Transverse colon (tissue), 4 donors: Measurements from ENCODE around the gene CYP4B1. TPM values are rescaled to one million over a fixed set of nuclear protein-coding genes. Genes with fewer than 3 reads are reported as not detected.
"Not testable (repeated sequence)": the region's sequence is repeated elsewhere in the genome, so short reads cannot be mapped to it uniquely, and the experiment has no call there.

Experiments used
- DNase-seq: peaks from one replicate; pipeline ENCODE4 v3.0.0-alpha.2; 2019
- H3K27ac ChIP-seq, 4 donors: fragments of 200-600 bp; sonication (generic); 2 replicates each; pipeline ENCODE4 v1.5.1; 2016 to 2018; ENCODE audit warnings: inconsistent platforms in 4 of 4
- H3K27me3 ChIP-seq: fragments of 200-600 bp; sonication (generic); 2 replicates; pipeline ENCODE4 v1.5.1; 2017; ENCODE audit warnings: inconsistent platforms
- H3K36me3 ChIP-seq, 4 donors: fragments of 200-600 bp; sonication (generic); 2 replicates each; pipeline ENCODE4 v1.5.1; 2017 to 2019; ENCODE audit warnings: inconsistent platforms in 4 of 4
- H3K4me1 ChIP-seq, 4 donors: fragments of 200-600 bp; sonication (generic); 2 replicates each; pipeline ENCODE4 v1.5.1; 2017 to 2020; ENCODE audit warnings: inconsistent platforms in 4 of 4
- H3K4me3 ChIP-seq, 4 donors: fragments of 200-600 bp; sonication (generic); 1 replicate in 1 of 4; 2 replicates in 3 of 4; pipeline versions ENCODE4 v1.5.1 to v1.6.1; 2017 to 2019; ENCODE audit warnings: inconsistent platforms in 4 of 4
- H3K9me3 ChIP-seq, 2 donors: fragments of 200-600 bp; sonication (generic); 2 replicates each; pipeline ENCODE4 v1.5.1; 2017 to 2019; ENCODE audit warnings: inconsistent platforms in 2 of 2
- CTCF ChIP-seq, 5 experiments: fragments of 200-600 bp in 3 of 5; fragments of 450-650 bp in 2 of 5; sonication (generic) in 3 of 5; IDR thresholded peaks; 1 replicate in 2 of 5; 2 replicates in 3 of 5; pipeline ENCODE4 v1.5.1; 2016 to 2017; ENCODE audit warnings: antibody characterized with exemption in 5 of 5, inconsistent platforms in 3 of 5, mild to moderate bottlenecking in 2 of 5, moderate library complexity in 1 of 5
- EP300 ChIP-seq: sonication (generic); formaldehyde crosslinking; IDR thresholded peaks from one replicate; pipeline ENCODE4 v1.6.1; 2017; ENCODE audit warnings: antibody characterized with exemption, low read depth
- POLR2A ChIP-seq: fragments of 450-650 bp; IDR thresholded peaks from one replicate; pipeline ENCODE4 v1.6.1; 2016; ENCODE audit warnings: antibody characterized with exemption, mild to moderate bottlenecking, moderate library complexity
- POLR2AphosphoS5 ChIP-seq, 3 donors: sonication (generic); formaldehyde crosslinking; IDR thresholded peaks; one replicate each; pipeline ENCODE4 v1.6.1; 2016; ENCODE audit warnings: antibody characterized with exemption in 3 of 3
- WGBS, 2 donors: methylation state at CpG; one replicate each; pipeline ENCODE4 v1.1.5; 2018; ENCODE audit warnings: low coverage in 1 of 2; 5-methylcytosine and 5-hydroxymethylcytosine counted together
- in situ Hi-C, 4 donors: fragments of 200-750 bp; cut with MboI; loops; one replicate each; pipeline versions ENCODE4 v1.15.0 to v1.15.1; 2017; ENCODE audit warnings: low sequenced_read_pairs in 3 of 4, low pct_ligation_motif_present in 1 of 4, low pct_unique_long_range_greater_than_20kb in 1 of 4
- intact Hi-C: fragments of 100-400 bp; cut with DNase I; formaldehyde crosslinking; loops from one replicate; pipeline ENCODE4 v1.15.1; 2023; ENCODE audit warnings: low total_unique reads
- total RNA-seq, 4 donors: library from RNA; depleted of rRNA; stranded (reverse); fragments of >200 nt; gene quantifications; one replicate each; pipeline ENCODE4 v1.1.0, GENCODE V29; 2016

CYP4B1 gene
- total RNA-seq, 4 donors from 2014 or later = 2.4 to 77.8 (median 25.2) TPM

GRCh38 chr1:46784666-46785065, 14.2 kb upstream of the CYP4B1 start:
- in situ Hi-C loops = no loop called here
- no peaks in the 10 kb centered on the region for H3K4me1 ChIP-seq
- H3K27me3 ChIP-seq = no peaks in the 10 kb centered on the region
- DNase-seq = no peak
- intact Hi-C loops = no loop called here
- TF ChIP-seq CTCF (IDR thresholded peaks at IDR 0.05) = no peak
- no peak for TF ChIP-seq POLR2A
- TF ChIP-seq POLR2AphosphoS5 (IDR thresholded peaks at IDR 0.05) = no peak
- no peaks in the 10 kb centered on the region for H3K36me3 ChIP-seq
- 83 to 93% methylated on average over 1 of the region's 1 CpG for WGBS, 2 donors
- H3K4me3 ChIP-seq = no peak overlapping the region
- H3K27ac ChIP-seq = no peak overlapping the region
- peaks cover 0 to 12% of the 10 kb centered on the region in 2 donors for H3K9me3 ChIP-seq

- 57% methylated on average over 4 of the region's 4 CpGs; no CpG with 5 or more reads in 1 of the 2 donors for WGBS, 2 donors
- H3K36me3 ChIP-seq, DNase-seq, H3K27me3 ChIP-seq, H3K27ac ChIP-seq, H3K4me1 ChIP-seq, intact Hi-C loops, H3K4me3 ChIP-seq, in situ Hi-C loops: not testable (repeated sequence)
- peaks cover 0 to 12% of the 10 kb centered on the region in 2 donors for H3K9me3 ChIP-seq
Observed at GRCh38 chr1:46788634-46789033, 10.2 kb upstream of the CYP4B1 start.

- 42% methylated on average over 1 of the region's 1 CpG; no CpG with 5 or more reads in 1 of the 2 donors for WGBS, 2 donors
- no peaks in the 10 kb centered on the region for H3K4me1 ChIP-seq
- H3K27ac ChIP-seq = no peak overlapping the region
- H3K27me3 ChIP-seq = no peaks in the 10 kb centered on the region
- H3K9me3 ChIP-seq = peaks cover 0 to under 1% of the 10 kb centered on the region in 2 donors
- DNase-seq = no peak
- in situ Hi-C loops (no loop called here), intact Hi-C loops (no loop called here)
- no peaks in the 10 kb centered on the region for H3K36me3 ChIP-seq
- H3K4me3 ChIP-seq = no peak overlapping the region
- no peak for TF ChIP-seq CTCF (IDR thresholded peaks at IDR 0.05)
- no peak for TF ChIP-seq POLR2AphosphoS5 (IDR thresholded peaks at IDR 0.05)
- TF ChIP-seq EP300 = no peak
- TF ChIP-seq POLR2A = no peak
Observed at GRCh38 chr1:46790446-46791101, 8.3 kb upstream of the CYP4B1 start.

- no peaks in the 10 kb centered on the region for H3K4me1 ChIP-seq
- DNase-seq = no peak
- intact Hi-C loops (no loop called here), in situ Hi-C loops (no loop called here)
- H3K9me3 ChIP-seq = no peaks in the 10 kb centered on the region
- 81 to 82% methylated on average over 2 to 3 of the region's 3 CpGs for WGBS, 2 donors
- no peaks in the 10 kb centered on the region for H3K36me3 ChIP-seq
- TF ChIP-seq POLR2AphosphoS5 (IDR thresholded peaks at IDR 0.05) (no peak), CTCF (IDR thresholded peaks at IDR 0.05) (no peak), EP300 (no peak), POLR2A (no peak)
- no peaks in the 10 kb centered on the region for H3K27me3 ChIP-seq
- no peak overlapping the region for H3K27ac ChIP-seq
- H3K4me3 ChIP-seq = no peak overlapping the region
Observed at GRCh38 chr1:46793126-46793525, 5.7 kb upstream of the CYP4B1 start.
